Measurements from ENCODE around the gene LRP1-AS.

Gene LRP1-AS

DNA sequence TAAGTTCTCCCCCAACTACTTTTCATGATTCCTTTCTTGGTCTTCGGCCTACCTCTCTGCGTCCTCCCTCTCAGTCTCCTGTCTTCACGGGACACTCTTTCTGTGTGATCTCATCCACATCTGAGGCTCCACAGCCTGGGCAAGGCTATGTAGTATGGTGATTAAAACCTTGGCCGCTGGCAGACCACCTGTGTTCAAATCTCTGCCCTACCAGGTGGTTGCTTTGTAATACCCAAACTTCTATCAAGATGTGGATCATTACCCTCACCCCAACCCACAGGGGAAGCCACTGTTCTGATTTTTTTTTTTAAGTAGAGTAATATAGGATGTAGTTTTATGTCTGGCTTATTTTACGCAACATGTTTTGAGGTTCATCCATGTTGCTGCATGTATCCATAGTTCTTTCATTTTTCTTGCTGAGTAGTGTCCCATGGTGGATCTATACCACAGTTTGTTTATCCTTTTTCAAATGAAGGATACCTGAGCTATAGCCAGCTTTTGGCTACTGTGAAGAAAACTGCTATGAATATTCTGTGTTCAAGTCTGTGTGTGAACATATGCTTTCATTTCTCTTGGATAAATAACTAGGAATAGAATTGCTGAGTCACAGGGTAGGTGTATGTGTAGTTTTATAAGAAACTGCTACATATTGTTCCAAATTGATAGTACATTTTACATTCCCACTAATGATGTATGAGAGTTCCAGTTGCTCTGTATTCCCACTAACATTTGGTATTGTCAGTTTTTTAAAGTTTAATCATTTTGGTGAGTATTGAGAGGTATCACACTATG lies 27.9 kb downstream of the LRP1-AS start:
- no peak for DNase-seq (ENCODE audit: low read depth)

DNA sequence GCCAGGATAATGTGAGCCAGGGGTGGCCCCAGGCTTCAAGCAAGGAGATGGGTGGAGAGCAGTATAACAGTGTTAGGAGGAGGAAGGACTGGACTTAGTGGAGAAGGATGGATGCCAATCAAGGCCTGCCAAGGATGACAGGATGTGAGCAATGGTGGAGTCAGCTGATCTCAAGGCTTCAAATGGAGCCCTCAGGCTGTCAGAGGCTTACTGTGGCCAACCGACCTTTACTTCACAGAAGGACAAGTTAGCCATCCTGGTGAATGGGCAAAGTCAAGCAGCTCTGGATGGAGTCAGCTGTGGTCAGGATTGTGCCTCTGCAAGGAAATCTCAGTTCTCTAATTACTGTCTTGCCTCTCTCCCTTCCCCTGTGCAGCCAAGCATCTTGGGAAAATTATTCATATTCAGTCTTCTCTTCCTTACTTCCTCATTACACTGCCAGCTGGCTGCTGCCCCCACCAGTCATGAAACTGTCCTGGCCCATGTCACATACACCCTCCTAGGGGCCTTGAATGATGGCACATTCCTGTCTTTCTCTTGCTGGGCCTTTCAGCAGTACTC lies 28.6 kb downstream of the LRP1-AS start:
- DNase-seq (ENCODE audit: low read depth): no peak

DNA sequence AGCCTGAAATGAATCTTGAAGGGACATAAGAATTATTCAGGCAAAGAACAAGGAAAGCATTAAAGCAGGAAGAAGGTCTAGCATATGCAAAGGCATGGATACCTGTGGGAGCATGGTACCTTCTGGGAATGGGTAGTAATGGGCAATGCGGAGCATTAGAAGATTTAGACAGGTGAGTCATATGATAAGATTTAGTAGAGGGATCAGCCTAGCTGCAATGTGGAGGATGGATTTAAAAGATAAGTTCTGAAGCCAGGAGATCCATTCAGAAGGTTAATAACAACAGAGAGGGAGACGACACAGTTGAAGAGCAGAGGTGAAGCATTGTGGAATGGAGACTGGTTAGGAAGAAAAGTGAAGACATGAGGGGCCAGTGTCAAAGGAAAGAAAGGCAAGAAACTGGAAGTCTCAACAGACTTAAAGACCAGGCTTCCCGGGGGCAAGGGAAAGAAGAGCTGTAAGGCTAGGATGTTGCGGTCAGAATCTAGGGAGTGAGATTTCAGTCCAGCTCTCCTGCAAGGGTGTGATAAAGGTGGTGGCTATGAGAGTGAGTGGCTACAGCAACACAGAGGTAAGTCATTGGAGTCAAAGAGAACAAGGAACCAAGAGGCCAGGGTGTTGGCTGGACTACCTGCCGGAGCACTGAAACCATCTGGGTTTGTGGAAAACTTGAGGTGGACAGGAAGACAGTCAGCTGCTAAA lies 30.7 kb downstream of the LRP1-AS start:
- DNase-seq (ENCODE audit: low read depth): no peak

DNA sequence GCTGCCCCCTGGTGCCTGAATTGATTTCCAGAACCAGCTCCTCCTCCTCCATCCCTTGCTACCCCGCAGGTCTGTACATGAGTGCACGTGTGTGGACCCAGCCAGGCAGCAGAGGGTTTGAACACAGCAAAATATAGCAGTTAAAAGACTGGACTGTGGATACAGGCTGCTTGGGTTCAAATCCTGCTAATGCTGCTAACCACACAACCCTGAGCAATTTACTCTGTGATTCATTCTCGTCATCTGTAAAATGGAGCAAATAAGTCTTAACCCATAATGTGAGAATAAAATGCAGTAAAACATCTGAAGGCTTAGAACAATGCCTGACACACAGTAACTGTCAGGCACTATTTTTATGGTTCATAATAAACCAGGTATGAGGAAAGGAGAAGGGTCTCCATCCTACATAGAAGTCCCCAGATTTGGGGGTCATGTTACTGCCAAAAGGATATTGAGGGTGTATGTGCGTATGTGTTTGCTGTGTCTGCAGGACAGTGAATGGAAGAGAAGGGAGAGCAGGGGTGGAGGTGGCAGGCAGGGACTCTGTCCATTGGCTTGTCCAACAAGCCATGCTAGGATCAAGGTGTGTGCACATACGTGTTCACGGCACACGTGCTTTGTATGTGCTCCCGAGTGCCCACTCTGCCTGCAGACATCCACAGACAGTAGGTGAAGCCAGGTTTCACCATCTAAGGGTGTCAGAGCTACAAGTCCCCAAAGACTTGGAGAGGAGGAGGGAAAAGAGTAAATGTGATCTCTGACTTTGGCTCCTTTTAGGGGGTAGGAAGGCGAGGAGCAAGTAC lies 34.7 kb downstream of the LRP1-AS start:
- DNase-seq (ENCODE audit: low read depth): no peak

DNA sequence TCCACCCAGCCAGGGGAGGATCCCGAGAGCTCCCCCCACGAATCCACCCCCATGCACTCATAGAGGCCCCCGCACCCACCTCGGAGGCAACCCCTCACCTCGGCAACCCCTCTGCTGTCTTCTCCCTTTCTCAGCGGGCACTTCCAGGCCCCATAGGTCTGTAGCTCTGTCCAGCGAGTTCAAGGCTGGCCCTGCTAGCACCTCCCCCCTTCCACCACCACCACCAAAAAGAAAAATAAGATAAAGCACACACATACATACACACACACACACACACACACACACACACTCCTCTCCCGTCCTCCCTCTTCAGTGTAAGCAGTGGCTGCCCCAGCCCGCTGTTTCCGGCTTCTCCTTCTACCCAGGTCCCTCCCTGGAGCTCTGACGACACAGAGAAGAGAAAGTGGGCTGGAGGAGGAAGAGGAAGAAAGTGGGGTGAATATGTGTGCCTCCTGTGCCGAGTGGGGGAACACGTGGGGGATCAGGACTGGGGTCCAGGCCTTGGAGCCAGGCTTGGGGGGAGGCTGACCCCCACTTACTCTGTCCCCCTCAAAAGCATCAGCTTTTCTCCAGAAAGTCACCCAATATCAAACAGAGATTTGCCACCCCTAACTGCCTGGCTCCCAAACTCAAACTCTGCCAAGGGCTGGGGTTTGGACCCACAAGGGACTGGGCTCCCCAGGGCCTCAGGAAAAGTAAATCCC lies 36.2 kb downstream of the LRP1-AS start, which contains the start of gene STAT6:
TSS of gene STAT6 (minus strand) at position 332 of the 704 bp plus-strand sequence. CDS start 3,084 bp downstream, outside the sequence.
- DNase-seq (ENCODE audit: low read depth): no peak

DNA sequence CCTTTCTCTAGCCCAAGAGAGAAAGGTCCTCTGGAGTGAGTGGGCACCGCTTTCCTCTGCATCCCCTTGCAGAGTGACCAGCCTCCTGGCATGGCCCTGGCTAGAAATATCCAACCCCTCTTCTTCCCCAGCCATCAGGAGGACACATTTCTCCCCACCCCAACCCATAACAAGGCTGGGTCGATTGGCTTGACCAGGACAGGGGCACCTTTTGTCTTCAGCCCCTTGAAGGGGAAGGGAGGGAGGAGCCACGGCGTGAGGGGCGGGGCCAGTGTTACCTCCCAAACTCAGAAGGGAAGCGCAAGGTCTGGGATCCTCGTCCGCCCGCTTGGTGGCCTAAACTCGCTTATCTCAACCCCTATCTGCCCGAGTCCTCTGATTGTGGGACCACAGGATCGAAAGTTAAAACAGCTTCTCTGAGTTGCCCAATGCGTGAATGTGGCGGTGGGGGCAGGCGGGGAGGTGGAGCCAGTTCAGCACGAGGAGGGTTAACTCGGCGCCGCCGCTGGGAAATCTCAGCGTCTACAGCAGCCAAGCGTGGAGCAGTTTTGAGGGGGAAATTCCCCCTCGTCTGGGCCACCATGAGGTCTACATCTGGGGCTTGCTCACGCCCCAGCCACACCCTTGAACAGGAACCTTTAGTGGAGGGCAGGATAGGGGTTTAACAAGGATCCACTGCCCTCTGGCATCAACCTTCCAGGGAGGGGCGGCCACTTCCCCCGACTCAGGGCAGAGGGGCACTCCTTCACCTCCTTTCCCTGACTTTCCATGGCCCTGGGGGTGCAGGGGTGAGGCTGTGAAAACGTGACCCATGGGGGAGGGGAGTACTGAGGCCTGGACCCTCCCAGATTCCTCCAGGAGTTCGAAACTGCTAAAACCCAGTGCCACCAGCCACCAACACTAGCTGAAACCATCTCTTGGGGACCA lies 37.1 kb downstream of the LRP1-AS start:
- DNase-seq (ENCODE audit: low read depth): no peak

DNA sequence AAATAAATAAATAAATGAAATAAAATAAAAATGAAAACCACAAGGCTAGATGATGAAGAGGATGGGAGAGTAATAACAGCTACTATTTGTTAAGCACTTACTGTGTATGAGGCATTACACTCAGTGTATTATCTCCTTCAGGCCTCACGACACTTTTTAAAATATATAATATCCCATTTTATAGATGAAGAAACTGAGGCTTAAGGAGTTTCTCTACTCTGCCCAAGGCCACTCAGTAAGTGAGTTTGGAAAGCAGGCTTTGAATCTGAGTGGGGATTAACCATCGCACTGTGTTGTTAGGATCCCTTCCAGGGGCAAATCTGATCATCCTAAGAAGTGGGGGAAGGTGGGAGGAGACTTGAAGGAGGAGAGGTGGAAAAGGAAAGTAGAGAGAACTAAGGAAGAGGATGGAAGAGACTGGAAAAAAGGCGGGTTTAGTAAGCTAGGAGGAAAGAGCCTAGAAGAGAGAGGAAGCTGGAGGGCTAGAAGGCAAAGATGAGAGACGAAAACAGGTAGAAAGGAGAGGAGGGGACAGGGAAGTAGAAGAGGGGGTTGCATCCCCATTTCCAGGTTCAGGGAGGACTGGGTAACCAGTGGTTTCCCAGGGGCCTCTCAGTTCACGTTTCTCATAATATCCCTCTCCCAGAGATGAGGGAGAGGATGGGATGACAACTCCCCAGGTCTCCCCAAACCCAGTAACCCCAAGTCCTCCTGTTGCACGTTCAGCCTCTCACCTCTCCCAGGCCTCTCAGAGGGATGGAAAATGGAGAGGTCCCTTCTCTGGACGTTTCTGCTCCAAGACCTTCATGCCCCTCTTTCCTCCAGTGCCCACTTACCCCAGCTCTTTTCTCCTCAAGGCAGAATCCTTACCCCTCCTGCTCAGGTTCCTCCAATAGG lies 38.0 kb downstream of the LRP1-AS start:
- DNase-seq (ENCODE audit: low read depth): no peak

DNA sequence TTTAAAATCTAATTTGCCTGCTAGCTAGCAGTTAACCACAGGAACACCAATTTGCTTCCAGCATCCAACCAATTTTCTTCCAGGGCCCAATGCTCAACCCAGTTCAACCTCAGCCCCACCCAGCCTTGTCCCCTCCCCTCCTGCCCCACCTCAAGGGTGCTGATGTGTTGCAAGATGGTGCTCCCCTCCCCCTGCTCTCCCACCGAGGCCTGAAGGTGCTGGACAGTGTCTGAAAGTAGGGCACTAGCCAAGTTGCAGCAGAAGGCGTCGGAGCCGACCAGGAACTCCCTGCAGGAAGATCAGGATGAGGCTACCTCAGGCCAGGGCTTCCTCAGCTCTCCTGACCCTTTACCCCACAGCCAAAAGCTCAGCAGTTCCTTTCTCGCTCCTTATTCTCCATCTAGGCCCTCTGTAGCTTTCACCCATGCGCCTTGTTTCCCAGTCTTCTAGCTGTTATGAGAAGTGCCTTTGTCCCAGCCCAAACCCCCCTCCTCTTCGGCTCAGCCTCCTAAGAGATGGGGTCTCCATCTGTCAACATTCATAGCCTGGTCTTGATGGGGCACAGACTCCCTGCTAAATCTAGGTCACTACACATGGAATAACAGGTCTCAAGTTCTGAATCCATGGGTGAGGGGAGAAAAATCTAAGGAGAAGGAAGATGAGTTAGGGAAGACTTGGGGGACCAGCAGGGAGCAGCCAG lies 39.8 kb downstream of the LRP1-AS start:
- DNase-seq (ENCODE audit: low read depth): no peak

DNA sequence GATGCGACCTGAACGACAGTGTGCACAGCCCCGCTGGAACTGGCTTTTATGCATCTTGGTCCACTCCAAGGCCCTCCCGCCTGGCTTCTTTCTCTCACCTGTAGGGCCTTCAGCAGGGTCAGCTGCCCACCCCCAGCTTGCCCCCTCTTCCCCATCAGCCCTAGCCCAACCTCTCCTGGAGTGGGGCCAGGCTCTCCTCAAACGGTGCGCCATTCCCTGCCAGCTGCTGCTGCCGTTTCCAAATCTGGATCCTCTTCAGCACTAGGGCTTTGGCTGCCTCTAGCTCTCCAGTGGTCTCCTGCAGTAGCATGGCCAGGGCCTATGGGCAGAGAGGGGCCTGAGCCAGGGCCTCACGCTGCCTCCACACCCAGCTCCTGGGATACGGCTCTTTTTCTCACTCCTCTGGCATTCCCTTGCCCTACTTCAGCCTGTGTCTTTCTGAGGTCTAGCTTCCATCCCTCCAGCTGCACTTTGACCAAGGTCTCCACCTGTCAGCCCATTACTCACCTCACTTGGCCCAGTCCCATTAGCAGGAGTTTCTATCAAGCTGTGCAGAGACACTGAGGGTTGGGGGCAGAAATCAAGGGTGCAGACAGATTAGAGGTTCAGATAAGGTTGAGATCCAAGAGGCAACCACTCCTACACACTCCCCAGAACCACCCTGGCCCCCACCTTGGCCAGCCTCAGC lies 41.3 kb downstream of the LRP1-AS start:
- no peak for DNase-seq (ENCODE audit: low read depth)

DNA sequence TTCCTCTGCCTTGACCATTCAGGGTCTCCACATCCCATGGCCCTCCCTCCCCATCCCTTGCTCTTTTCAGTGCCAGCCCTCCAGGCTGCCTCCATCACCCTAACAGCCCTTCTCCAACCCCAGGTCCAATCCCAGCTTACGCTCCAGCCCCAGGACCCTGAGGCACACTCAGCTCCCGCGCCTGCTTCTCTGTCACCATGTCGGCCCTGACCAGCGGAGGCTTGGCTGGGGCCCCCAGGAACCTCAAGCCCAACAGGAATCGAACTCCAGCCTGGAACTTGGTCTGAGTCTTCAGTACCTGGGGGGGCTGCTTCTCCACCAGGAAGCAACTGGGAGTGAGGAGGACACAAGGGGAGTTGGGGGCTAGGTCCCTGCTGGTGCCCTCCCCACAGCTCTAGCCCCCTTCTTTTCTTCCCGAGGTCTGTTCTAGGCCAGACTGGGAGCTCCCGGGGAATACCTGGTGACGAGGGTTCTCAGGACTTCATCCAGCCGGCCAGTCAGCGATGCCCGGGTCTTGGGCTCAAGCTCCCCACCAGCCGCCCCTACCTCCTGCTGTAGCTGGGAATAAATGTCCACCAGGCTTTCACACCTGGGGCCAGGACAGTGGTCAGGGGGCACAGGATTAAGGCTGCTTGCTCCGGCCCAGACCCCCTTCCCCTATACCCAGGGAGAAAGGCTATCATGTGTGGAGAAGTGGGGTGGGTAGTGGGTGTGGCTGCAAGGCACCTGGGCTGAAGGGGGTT lies 42.2 kb downstream of the LRP1-AS start:
- DNase-seq (ENCODE audit: low read depth): no peak

DNA sequence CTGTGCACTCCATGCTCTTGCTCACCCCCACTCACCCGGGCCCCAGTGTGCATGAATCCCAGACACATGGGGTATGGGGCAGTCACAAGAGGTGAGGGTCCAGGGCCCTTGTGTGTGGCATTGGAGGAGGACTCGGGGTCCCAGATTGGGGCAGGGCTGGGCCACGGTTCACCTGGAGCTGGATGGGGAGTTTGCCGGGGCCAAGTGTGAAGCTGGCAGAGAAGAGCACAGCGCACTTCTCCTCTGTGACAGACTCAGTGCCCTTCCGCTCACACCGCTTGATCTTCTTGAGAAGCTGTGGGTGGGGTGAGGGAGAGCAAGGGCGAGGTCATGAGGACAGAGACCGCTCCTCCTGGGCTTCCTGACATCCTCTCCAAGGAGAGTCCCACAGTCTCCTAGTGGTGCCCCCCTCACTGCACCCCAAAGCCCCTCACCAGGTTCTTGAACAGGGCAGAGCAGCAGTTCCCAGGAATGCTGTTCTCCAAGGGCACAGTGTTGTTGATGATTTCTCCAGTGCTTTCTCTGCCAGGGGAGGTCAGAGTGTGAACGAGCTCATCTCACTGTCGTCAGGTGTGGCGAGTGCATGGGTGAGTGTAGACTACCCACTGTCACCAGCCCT lies 43.0 kb downstream of the LRP1-AS start:
- DNase-seq (ENCODE audit: low read depth): no peak

DNA sequence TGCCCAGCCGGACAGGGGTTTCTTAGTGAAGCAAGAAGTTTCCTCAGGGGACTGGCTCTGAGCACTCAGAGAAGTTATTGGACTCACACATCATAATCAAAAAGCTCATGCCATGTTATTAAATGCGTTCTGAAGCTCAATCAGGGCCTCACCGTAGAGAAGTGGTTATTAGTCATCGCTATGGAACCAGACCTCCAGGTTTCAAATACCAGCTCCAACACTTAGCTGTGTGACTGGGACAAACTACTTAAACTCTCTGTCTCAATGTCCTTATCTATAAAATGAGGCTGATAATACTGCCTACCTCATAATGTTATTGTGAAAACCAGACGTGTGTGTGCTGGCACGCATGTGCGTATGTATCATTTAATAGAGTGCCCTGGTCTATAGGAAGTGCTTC lies 43.6 kb downstream of the LRP1-AS start:
- no peak for DNase-seq (ENCODE audit: low read depth)

DNA sequence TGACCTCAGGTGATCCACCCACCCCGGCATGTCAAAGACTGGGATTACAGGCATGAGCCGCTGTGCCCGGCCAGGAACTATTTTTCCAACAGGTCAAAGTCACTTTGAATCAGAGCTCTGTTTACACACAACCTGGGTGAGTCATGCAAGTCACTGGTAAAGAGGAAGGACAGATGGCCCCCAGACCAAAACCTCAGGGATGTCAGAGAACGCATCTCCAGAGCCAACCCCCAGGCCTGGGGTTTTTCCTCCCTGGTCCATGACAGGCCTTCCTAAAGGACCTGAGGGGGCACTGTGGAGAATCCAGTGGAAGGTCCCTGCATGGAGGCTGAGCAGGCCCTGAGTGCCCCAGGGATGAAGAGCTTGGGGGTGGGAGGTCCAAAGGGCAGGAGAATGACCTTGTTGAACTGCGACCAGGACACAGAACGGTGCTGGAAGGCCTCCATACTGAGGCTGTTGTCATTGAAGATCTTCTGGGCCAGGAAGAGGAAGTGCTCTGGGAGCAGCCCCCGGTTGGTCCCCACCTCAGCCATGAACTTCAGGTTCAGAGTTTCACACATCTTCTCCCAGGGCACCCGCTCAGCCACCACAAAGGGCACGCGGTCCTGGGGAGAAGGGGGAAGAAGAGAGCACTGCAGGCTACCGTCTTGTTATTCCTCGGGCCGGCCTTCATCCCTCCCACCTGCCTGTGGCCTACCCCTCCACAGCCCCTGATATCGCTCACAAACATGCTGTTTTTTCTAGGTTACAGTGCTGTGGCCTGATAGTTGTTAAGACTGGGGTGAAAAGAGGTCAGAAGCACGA lies 45.3 kb downstream of the LRP1-AS start:
- DNase-seq (ENCODE audit: low read depth): no peak

DNA sequence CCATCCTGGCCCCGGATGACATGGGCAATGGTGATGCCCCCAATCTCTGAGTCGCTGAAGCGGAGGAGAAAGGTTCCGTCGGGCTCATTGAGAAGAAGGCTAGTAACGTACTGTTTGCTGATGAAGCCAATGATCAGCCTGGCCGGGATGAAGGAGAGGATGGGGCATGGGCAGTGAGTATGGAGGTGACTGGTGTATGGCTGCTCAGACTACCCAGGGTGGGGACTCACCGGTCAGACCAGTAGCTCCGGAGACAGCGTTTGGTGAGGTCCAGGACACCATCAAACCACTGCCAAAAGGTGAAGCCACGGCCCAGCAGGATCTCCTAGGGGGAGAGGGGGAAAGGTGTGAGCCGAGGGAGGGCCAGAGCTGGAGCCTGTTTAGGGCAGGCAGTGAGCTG lies 47.7 kb downstream of the LRP1-AS start:
- no peak for DNase-seq (ENCODE audit: low read depth)

DNA sequence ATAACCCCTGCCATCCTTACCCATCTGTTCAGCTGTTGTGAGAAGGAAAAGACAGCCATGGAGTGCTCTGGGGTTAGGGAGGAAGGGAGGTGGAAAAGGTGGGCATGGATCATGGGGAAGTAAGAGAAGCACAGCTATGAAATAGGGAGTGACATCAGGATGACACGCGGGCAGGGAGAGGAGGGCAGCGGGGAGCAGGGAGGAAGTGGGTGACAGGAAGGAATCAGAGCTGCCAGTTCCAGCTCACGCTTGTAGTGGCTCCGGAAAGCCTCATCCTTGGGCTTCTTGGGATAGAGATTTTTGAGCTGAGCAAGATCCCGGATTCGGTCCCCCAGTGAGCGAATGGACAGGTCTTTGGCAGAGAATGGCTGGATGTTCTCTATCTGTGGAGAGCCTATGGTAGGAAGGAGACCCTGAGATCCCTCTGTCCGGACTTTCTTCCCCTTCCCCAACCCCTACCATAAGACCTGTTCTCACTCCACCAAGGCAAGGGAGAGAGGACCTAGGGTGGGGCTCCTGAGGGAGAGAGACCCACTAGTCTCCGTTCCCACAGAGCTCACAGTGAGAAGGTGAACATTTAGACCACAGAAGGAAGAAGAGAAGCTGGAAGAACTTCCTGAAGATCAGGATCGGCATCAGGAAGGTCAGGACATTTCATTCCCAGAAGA lies 48.2 kb downstream of the LRP1-AS start:
- DNase-seq (ENCODE audit: low read depth): no peak

DNA sequence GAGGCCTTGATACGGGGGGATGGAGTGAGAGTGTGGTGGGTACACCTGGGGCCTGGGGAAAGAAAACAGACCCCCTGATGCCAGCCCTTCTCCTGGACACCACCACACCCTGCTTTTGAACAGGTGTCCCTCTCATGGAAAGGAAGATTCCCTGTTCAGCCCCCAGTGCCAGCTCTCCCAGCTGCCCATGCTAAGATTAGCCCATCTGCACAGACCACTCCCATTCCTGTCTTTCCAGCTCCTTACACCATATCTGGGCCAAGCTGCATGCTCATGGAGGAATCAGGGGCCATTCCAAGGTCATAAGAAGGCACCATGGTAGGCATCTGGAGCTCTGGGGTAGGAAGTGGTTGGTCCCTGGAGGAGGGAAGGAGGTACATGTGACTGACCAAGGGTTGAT lies 48.9 kb downstream of the LRP1-AS start:
- no peak for DNase-seq (ENCODE audit: low read depth)

Measured in GM04503 (cell line).